Measurements from ENCODE around the gene DMAC2. TPM values are rescaled to one million over a fixed set of nuclear protein-coding genes. Genes with fewer than 3 reads are reported as not detected.

Gene DMAC2
- polyA plus RNA-seq, 1 donor from 2014 or later, result 59.8 TPM

- H3K9me2 ChIP-seq (ENCODE audit: insufficient read depth, low read length), result no peaks in the 10 kb centered on the region
- no peak for TF ChIP-seq EP300 (conservative IDR thresholded peaks at IDR 0.05; ENCODE audit: poor library complexity, severe bottlenecking)
- TF ChIP-seq EZH2 (IDR thresholded peaks at IDR 0.05; ENCODE audit: borderline replicate concordance, insufficient read depth, low read length, poor library complexity, severe bottlenecking), result no peak
- no peak for TF ChIP-seq RAD21 (conservative IDR thresholded peaks at IDR 0.05)
- TF ChIP-seq, protein P1, sequence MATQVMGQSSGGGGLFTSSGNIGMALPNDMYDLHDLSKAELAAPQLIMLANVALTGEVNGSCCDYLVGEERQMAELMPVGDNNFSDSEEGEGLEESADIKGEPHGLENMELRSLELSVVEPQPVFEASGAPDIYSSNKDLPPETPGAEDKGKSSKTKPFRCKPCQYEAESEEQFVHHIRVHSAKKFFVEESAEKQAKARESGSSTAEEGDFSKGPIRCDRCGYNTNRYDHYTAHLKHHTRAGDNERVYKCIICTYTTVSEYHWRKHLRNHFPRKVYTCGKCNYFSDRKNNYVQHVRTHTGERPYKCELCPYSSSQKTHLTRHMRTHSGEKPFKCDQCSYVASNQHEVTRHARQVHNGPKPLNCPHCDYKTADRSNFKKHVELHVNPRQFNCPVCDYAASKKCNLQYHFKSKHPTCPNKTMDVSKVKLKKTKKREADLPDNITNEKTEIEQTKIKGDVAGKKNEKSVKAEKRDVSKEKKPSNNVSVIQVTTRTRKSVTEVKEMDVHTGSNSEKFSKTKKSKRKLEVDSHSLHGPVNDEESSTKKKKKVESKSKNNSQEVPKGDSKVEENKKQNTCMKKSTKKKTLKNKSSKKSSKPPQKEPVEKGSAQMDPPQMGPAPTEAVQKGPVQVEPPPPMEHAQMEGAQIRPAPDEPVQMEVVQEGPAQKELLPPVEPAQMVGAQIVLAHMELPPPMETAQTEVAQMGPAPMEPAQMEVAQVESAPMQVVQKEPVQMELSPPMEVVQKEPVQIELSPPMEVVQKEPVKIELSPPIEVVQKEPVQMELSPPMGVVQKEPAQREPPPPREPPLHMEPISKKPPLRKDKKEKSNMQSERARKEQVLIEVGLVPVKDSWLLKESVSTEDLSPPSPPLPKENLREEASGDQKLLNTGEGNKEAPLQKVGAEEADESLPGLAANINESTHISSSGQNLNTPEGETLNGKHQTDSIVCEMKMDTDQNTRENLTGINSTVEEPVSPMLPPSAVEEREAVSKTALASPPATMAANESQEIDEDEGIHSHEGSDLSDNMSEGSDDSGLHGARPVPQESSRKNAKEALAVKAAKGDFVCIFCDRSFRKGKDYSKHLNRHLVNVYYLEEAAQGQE (IDR thresholded peaks at IDR 0.05; ENCODE audit: borderline replicate concordance), result no peak
- no peak for TF ChIP-seq TAF1 (IDR thresholded peaks at IDR 0.05; ENCODE audit: low read depth)
- TF ChIP-seq POLR2AphosphoS5 (IDR thresholded peaks at IDR 0.05), result no peak
- TF ChIP-seq, protein P2, sequence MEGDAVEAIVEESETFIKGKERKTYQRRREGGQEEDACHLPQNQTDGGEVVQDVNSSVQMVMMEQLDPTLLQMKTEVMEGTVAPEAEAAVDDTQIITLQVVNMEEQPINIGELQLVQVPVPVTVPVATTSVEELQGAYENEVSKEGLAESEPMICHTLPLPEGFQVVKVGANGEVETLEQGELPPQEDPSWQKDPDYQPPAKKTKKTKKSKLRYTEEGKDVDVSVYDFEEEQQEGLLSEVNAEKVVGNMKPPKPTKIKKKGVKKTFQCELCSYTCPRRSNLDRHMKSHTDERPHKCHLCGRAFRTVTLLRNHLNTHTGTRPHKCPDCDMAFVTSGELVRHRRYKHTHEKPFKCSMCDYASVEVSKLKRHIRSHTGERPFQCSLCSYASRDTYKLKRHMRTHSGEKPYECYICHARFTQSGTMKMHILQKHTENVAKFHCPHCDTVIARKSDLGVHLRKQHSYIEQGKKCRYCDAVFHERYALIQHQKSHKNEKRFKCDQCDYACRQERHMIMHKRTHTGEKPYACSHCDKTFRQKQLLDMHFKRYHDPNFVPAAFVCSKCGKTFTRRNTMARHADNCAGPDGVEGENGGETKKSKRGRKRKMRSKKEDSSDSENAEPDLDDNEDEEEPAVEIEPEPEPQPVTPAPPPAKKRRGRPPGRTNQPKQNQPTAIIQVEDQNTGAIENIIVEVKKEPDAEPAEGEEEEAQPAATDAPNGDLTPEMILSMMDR (IDR thresholded peaks at IDR 0.05; ENCODE audit: poor library complexity, severe bottlenecking), result no peak
- TF ChIP-seq SMC3 (conservative IDR thresholded peaks at IDR 0.05; ENCODE audit: poor library complexity), result no peak
- no peak for TF ChIP-seq MXI1 (conservative IDR thresholded peaks at IDR 0.05; ENCODE audit: poor library complexity, severe bottlenecking)
These were observed 46.9 kb downstream of the DMAC2 start for GRCh38 chr19:41392775-41393174.

GRCh38 chr19:41391618-41392017 is 48.1 kb downstream of the DMAC2 start:
- H3K27me3 ChIP-seq (ENCODE audit: insufficient read depth, low read depth, low read length), result no peaks in the 10 kb centered on the region
- no peaks in the 10 kb centered on the region for H3K9me2 ChIP-seq (ENCODE audit: insufficient read depth, low read length)
- no peak overlapping the region for H3K27ac ChIP-seq (ENCODE audit: low read length)
- no peak overlapping the region for H2AFZ ChIP-seq (ENCODE audit: low read depth, low read length)
- H3K9me3 ChIP-seq (ENCODE audit: low read length), result no peaks in the 10 kb centered on the region
- no peak overlapping the region for H3K4me2 ChIP-seq (ENCODE audit: low read length)
- no peaks in the 10 kb centered on the region for H3K79me2 ChIP-seq (replicated peaks; ENCODE audit: insufficient read depth, low read length)
- TF ChIP-seq TAF1 (IDR thresholded peaks at IDR 0.05; ENCODE audit: low read depth) (no peak), RAD21 (conservative IDR thresholded peaks at IDR 0.05) (no peak), SMC3 (conservative IDR thresholded peaks at IDR 0.05; ENCODE audit: poor library complexity) (no peak), POLR2AphosphoS5 (IDR thresholded peaks at IDR 0.05) (no peak), MXI1 (conservative IDR thresholded peaks at IDR 0.05; ENCODE audit: poor library complexity, severe bottlenecking) (no peak), EP300 (conservative IDR thresholded peaks at IDR 0.05; ENCODE audit: poor library complexity, severe bottlenecking) (no peak), EZH2 (IDR thresholded peaks at IDR 0.05; ENCODE audit: borderline replicate concordance, insufficient read depth, low read length, poor library complexity, severe bottlenecking) (no peak)
- TF ChIP-seq, protein P1 (IDR thresholded peaks at IDR 0.05; ENCODE audit: borderline replicate concordance), result no peak
- TF ChIP-seq, protein P2 (IDR thresholded peaks at IDR 0.05; ENCODE audit: poor library complexity, severe bottlenecking), result no peak
- no peaks in the 10 kb centered on the region for H4K20me1 ChIP-seq (ENCODE audit: insufficient read depth)
- no peak overlapping the region for H3K4me3 ChIP-seq (ENCODE audit: low read length)
- no peaks in the 10 kb centered on the region for H3K36me3 ChIP-seq (ENCODE audit: insufficient read depth, low read length)
- H3F3A ChIP-seq (ENCODE audit: insufficient read depth, low read length, poor library complexity, severe bottlenecking), result no peaks in the 10 kb centered on the region
- no peak overlapping the region for H3K9ac ChIP-seq (ENCODE audit: low read length)

More at GRCh38 chr19:41392775-41393174, 46.9 kb downstream of the DMAC2 start:
- Histone ChIP-seq H2AFZ (ENCODE audit: low read depth, low read length) (no peak overlapping the region), H3K27me3 (ENCODE audit: insufficient read depth, low read depth, low read length) (no peaks in the 10 kb centered on the region), H3F3A (ENCODE audit: insufficient read depth, low read length, poor library complexity, severe bottlenecking) (no peaks in the 10 kb centered on the region), H3K9me3 (ENCODE audit: low read length) (no peaks in the 10 kb centered on the region), H3K4me2 (ENCODE audit: low read length) (no peak overlapping the region), H3K9ac (ENCODE audit: low read length) (no peak overlapping the region), H4K20me1 (ENCODE audit: insufficient read depth) (no peaks in the 10 kb centered on the region), H3K27ac (ENCODE audit: low read length) (no peak overlapping the region), H3K79me2 (replicated peaks; ENCODE audit: insufficient read depth, low read length) (peaks cover 3% of the 10 kb centered on the region), H3K36me3 (ENCODE audit: insufficient read depth, low read length) (no peaks in the 10 kb centered on the region), H3K4me3 (ENCODE audit: low read length) (no peak overlapping the region)

All from neural cell (in vitro differentiated cells).